ENCODE data around the gene SCN3B.

DNA sequence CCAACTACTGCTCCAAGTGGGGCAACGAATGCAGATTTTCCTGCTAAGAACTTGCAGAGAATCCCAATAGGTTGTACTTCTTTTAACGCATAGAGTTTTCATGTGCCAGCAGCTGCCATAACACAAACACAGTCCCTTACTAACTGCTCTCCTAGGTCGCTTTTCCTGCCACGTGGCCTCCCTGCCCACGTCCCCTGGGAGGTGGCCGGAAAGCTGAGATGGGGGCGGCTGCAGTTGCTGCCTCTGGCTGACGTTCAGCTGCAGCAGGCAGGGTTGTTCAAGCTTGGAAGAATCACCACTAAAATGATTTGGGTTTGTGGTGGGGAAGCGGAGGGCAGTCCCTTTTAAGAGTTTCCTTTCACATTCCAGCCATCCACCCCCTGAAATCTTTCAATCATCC lies 47.7 kb upstream of the SCN3B start:
- no peak for TF ChIP-seq EZH2 (IDR thresholded peaks at IDR 0.05; ENCODE audit: borderline replicate concordance)
- TF ChIP-seq, protein P1, sequence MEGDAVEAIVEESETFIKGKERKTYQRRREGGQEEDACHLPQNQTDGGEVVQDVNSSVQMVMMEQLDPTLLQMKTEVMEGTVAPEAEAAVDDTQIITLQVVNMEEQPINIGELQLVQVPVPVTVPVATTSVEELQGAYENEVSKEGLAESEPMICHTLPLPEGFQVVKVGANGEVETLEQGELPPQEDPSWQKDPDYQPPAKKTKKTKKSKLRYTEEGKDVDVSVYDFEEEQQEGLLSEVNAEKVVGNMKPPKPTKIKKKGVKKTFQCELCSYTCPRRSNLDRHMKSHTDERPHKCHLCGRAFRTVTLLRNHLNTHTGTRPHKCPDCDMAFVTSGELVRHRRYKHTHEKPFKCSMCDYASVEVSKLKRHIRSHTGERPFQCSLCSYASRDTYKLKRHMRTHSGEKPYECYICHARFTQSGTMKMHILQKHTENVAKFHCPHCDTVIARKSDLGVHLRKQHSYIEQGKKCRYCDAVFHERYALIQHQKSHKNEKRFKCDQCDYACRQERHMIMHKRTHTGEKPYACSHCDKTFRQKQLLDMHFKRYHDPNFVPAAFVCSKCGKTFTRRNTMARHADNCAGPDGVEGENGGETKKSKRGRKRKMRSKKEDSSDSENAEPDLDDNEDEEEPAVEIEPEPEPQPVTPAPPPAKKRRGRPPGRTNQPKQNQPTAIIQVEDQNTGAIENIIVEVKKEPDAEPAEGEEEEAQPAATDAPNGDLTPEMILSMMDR (IDR thresholded peaks at IDR 0.05; ENCODE audit: poor library complexity) = no peak
